Hepatocyte (in vitro differentiated cells): ENCODE measurements around the gene TRIM72. TPM values are rescaled to one million over a fixed set of nuclear protein-coding genes. Genes with fewer than 3 reads are reported as not detected.

ENCODE experiments used
- DNase-seq: peaks from one replicate; pipeline ENCODE4 v3.0.0-alpha.2; 2016; ENCODE audit warnings: low spot score
- H2AFZ ChIP-seq: fragments of 200-600 bp; sonication (generic); 2 replicates; pipeline ENCODE4 v1.6.0; 2016; ENCODE audit warnings: antibody characterized with exemption, mild to moderate bottlenecking
- H3K27ac ChIP-seq: fragments of 200-600 bp; sonication (generic); 2 replicates; pipeline ENCODE4 v1.5.1; 2016; ENCODE audit warnings: mild to moderate bottlenecking
- H3K27me3 ChIP-seq: fragments of 200-600 bp; sonication (generic); 2 replicates; pipeline ENCODE4 v1.6.1; 2016
- H3K36me3 ChIP-seq: fragments of 200-600 bp; sonication (generic); replicated peaks from 2 replicates; pipeline ENCODE4 v1.5.1; 2016; ENCODE audit warnings: low read depth; ENCODE audit not compliant: insufficient read depth
- H3K4me1 ChIP-seq: fragments of 200-600 bp; sonication (generic); 2 replicates; pipeline ENCODE4 v1.5.1; 2016; ENCODE audit warnings: mild to moderate bottlenecking, moderate library complexity; ENCODE audit not compliant: insufficient read depth
- H3K4me2 ChIP-seq: fragments of 200-600 bp; sonication (generic); 2 replicates; pipeline ENCODE4 v1.6.0; 2016
- H3K4me3 ChIP-seq: fragments of 200-600 bp; sonication (generic); 2 replicates; pipeline ENCODE4 v1.5.1; 2016; ENCODE audit warnings: mild to moderate bottlenecking
- H3K79me2 ChIP-seq: fragments of 200-600 bp; sonication (generic); 2 replicates; pipeline ENCODE4 v1.6.0; 2017; ENCODE audit warnings: mild to moderate bottlenecking
- H3K9me2 ChIP-seq: fragments of 200-600 bp; sonication (generic); replicated peaks from 2 replicates; pipeline ENCODE4 v1.6.0; 2017; ENCODE audit warnings: mild to moderate bottlenecking; ENCODE audit not compliant: insufficient read depth
- H3K9me3 ChIP-seq: fragments of 200-600 bp; sonication (generic); 2 replicates; pipeline ENCODE4 v1.5.1; 2016; ENCODE audit warnings: low read depth, mild to moderate bottlenecking
- H4K20me1 ChIP-seq: fragments of 200-600 bp; sonication (generic); 2 replicates; pipeline ENCODE4 v1.6.0; 2016; ENCODE audit warnings: mild to moderate bottlenecking; ENCODE audit not compliant: insufficient read depth, poor library complexity, severe bottlenecking
- CTCF ChIP-seq: fragments of 200-600 bp; sonication (generic); IDR thresholded peaks from 2 replicates; pipeline ENCODE4 v1.5.1; 2016; ENCODE audit warnings: antibody characterized with exemption, mild to moderate bottlenecking; ENCODE audit not compliant: poor library complexity
- EZH2 ChIP-seq: fragments of 200-600 bp; sonication (generic); IDR thresholded peaks from 2 replicates; pipeline ENCODE4 v1.6.1; 2016; ENCODE audit warnings: antibody characterized with exemption, mild to moderate bottlenecking, borderline replicate concordance
- EZH2phosphoT487 ChIP-seq: fragments of 200-600 bp; sonication (generic); IDR thresholded peaks from one replicate; pipeline ENCODE4 v1.6.1; 2018; ENCODE audit warnings: antibody characterized with exemption, mild to moderate bottlenecking, low read depth, moderate library complexity; ENCODE audit not compliant: unreplicated experiment, severe bottlenecking
- WGBS: methylation state at CpG from one replicate; pipeline ENCODE4 v1.1.6; 2016; ENCODE audit warnings: low lambda C conversion rate; ENCODE audit errors: missing lambda C conversion rate; 5-methylcytosine and 5-hydroxymethylcytosine counted together
- polyA plus RNA-seq: library from polyadenylated mRNA; unstranded; fragments of >200 nt; fragmentation: Nextera tagmentation; extraction: Ambion mirVana; gene quantifications from 2 replicates; pipeline ENCODE4 v1.2.1, GENCODE V29; 2016
- total RNA-seq: library from RNA; depleted of rRNA; stranded (reverse); fragments of >200 nt; gene quantifications from 2 replicates; pipeline ENCODE4 v1.2.3, GENCODE V29; 2014

TRIM72 gene
- total and polyA plus RNA-seq, 2 experiments from 2014 or later = not detected

- no peak for TF ChIP-seq CTCF
- TF ChIP-seq EZH2 = no peak
- no peak for TF ChIP-seq EZH2phosphoT487
- no peaks in the 10 kb centered on the region for H3K9me2 ChIP-seq
- WGBS = 89% methylated on average over 5 of the region's 5 CpGs
Measured at GRCh38 chr16:31223044-31223443, 9.1 kb downstream of the TRIM72 start.

GRCh38 chr16:31224092-31224955 is 10.4 kb downstream of the TRIM72 start:
- Histone ChIP-seq H3K4me2 (no peak overlapping the region), H3K79me2 (no peaks in the 10 kb centered on the region), H3K9me3 (no peaks in the 10 kb centered on the region), H3K27me3 (peaks cover 6% of the 10 kb centered on the region), H3K27ac (no peak overlapping the region), H2AFZ (no peak overlapping the region), H3K4me1 (no peaks in the 10 kb centered on the region), H3K4me3 (no peak overlapping the region), H3K36me3 (no peaks in the 10 kb centered on the region), H3K9me2 (no peaks in the 10 kb centered on the region), H4K20me1 (no peaks in the 10 kb centered on the region)
- WGBS = 95% methylated on average over 69 of the region's 80 CpGs
- DNase-seq = no peak
- TF ChIP-seq CTCF (no peak), EZH2phosphoT487 (no peak), EZH2 (no peak)

More at GRCh38 chr16:31223044-31223443, 9.1 kb downstream of the TRIM72 start:
- Histone ChIP-seq H3K9me3 (no peaks in the 10 kb centered on the region), H3K36me3 (no peaks in the 10 kb centered on the region), H3K4me3 (no peak overlapping the region), H3K4me1 (no peaks in the 10 kb centered on the region), H4K20me1 (no peaks in the 10 kb centered on the region), H3K4me2 (no peak overlapping the region), H2AFZ (no peak overlapping the region), H3K27ac (no peak overlapping the region), H3K27me3 (peaks cover 16% of the 10 kb centered on the region), H3K79me2 (no peaks in the 10 kb centered on the region)
- no peak for DNase-seq

- no peaks in the 10 kb centered on the region for H3K36me3 ChIP-seq
- 100% methylated on average over 2 of the region's 3 CpGs for WGBS
- H2AFZ ChIP-seq = no peak overlapping the region
- no peaks in the 10 kb centered on the region for H3K79me2 ChIP-seq
- H3K27me3 ChIP-seq = peaks cover 6% of the 10 kb centered on the region
- TF ChIP-seq EZH2 (no peak), EZH2phosphoT487 (no peak), CTCF (no peak)
- DNase-seq = no peak
- no peak overlapping the region for H3K4me3 ChIP-seq
- no peaks in the 10 kb centered on the region for H3K4me1 ChIP-seq
- no peaks in the 10 kb centered on the region for H3K9me3 ChIP-seq
- no peaks in the 10 kb centered on the region for H3K9me2 ChIP-seq
- H3K4me2 ChIP-seq = no peak overlapping the region
- H3K27ac ChIP-seq = no peak overlapping the region
- no peaks in the 10 kb centered on the region for H4K20me1 ChIP-seq
Measured at GRCh38 chr16:31225193-31225592, 11.3 kb downstream of the TRIM72 start.
